ENCODE results near the gene ERC2.

Gene ERC2

DNA sequence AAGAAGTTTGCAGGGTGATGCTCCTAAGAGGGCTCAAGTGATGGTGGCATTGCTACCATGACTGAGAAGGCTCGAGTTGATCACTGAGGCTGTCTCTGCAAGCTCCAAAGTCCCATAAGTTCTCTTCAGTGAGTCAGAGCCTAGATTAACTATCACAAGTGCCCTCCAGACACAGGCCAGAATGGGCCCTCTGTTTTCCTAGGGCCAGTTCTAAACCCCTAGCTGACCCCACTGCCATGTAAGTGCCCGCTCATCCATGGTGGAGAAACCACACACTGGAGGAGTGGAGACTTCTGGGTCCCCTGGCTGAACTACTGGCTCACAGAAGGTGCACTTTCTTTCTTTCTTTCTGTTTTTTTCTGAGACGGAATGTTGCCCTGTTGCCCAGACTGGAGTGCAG, 893.6 kb downstream of the ERC2 start:
- TF ChIP-seq, protein P1, sequence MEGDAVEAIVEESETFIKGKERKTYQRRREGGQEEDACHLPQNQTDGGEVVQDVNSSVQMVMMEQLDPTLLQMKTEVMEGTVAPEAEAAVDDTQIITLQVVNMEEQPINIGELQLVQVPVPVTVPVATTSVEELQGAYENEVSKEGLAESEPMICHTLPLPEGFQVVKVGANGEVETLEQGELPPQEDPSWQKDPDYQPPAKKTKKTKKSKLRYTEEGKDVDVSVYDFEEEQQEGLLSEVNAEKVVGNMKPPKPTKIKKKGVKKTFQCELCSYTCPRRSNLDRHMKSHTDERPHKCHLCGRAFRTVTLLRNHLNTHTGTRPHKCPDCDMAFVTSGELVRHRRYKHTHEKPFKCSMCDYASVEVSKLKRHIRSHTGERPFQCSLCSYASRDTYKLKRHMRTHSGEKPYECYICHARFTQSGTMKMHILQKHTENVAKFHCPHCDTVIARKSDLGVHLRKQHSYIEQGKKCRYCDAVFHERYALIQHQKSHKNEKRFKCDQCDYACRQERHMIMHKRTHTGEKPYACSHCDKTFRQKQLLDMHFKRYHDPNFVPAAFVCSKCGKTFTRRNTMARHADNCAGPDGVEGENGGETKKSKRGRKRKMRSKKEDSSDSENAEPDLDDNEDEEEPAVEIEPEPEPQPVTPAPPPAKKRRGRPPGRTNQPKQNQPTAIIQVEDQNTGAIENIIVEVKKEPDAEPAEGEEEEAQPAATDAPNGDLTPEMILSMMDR (IDR thresholded peaks at IDR 0.05; ENCODE audit: low read depth, low read length) = no peak
- no peak overlapping the region for H3K4me3 ChIP-seq (ENCODE audit: low read depth, low read length)

DNA sequence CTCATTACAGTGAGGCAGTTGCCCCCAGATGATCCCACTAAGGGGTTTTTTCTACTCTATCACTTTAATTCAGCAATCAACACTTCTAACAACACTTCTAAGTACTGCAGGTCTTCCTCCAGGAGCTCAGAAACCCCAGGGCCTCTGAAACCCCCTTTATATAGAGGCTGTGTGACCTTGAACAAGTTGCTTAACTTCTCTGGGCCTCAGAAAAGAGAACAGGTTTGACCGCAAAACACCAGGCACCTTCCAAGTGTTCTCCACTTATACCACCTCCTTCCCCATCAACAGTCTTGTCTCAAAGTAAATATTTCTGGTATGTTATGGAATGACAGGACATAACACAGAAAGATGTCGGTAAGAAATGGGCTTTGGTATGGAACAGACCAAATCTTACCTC, 895.5 kb downstream of the ERC2 start:
- no peak overlapping the region for H3K4me3 ChIP-seq (ENCODE audit: low read depth, low read length)
- TF ChIP-seq, protein P1 (IDR thresholded peaks at IDR 0.05; ENCODE audit: low read depth, low read length) = no peak

DNA sequence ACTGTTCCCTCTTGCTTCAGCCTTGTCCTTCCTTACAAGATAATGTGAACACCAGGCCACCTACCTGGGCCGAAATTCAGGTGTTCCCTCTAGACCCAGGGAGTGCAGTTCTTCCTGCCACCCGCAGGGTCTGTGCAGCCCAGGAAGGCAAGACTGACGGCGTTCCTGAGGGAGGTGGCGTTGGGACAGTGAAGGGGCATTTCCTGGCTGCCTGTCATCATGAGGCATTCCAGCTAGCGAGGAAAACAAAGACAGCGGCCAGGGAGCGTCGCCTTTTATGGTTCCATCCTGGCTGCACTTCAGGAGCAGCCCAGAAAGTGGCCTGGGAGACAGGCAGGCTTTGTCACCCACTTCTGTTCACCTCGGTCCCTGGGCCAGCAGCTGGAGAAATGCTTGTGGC, 896.4 kb downstream of the ERC2 start:
- TF ChIP-seq, protein P1 (IDR thresholded peaks at IDR 0.05; ENCODE audit: low read depth, low read length) = peak; percentile 29

DNA sequence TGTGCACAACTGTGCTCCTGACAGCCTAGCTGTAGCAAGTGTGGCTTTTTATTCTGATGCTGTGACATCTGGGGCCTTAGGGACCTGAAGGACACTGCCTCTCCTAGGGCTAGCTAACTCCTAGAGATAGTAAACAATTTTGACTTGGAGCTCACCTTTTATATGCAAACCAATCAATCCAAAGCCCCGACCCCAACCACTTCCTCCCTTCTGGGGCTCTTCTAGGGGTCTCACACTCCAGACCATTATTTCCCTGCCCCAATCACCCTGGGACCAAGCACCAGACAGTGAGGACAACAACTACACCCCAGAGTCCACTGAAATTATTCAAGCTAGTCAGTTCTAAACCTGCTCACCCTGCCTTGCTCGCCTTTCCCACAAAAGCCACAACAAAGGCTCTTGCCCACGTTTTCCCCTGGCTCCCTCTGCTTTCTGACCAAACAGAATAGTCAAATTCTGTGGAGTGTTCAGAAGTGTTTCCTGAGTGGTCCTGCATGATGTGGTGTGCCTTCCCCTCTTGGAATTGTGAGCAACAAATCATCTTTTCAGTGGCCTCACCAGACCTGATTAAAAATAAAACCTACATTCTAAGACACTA, 897.0 kb downstream of the ERC2 start:
- H3K4me3 ChIP-seq (ENCODE audit: low read depth, low read length) = no peak overlapping the region
- TF ChIP-seq, protein P1 (IDR thresholded peaks at IDR 0.05; ENCODE audit: low read depth, low read length) = no peak

More for the DNA sequence above, 896.4 kb downstream of the ERC2 start:
- no peak overlapping the region for H3K4me3 ChIP-seq (ENCODE audit: low read depth, low read length)

DNA sequence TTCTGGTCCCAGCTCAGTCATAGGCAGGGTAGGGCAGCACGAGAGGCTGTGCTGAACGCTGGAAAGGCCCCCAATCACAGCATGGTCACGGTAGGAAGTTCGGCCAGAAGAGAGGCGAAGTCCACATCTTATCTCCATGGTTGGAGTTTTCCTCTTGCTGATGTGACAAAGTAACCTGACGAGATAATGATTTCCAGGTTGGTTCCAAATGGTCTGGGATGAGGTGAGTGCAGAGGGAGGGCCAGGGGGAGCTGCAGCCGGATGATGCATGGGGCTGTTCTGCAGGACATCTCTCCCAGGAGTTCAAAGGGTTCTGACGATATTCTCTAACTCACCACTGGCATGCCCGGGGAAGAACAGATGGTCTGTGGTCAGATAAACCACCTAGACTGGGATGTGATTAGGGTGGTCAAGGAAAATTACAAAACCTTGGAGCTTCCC, 898.0 kb downstream of the ERC2 start:
- no peak overlapping the region for H3K4me3 ChIP-seq (ENCODE audit: low read depth, low read length)
- TF ChIP-seq, protein P1 (IDR thresholded peaks at IDR 0.05; ENCODE audit: low read depth, low read length) = no peak

DNA sequence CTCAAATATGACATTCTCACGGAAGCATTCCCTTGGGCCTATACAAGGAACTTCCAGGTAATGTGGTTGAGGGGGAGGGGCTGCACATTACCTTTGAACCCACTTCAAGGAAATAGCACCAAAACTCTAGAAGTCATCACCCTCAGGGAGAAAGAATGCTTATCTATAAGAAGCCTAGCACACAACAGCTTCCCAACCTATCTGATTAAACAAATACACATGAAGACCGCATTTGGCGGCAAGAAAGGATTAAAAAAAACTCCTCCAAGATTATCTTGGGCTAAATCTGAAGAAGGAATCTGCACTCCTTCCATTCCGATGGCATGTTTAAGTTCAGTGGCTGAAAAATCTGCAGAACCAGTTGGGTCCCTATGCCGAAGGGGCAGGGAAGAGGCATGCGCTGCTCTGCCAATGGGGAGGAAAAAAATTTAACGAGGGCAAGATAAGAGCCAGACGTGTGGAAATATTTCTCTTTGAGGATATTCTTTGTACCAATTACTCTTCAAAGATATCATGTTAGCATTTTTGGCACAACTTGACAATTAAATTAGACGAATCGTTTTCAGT, 899.2 kb downstream of the ERC2 start:
- TF ChIP-seq, protein P1 (IDR thresholded peaks at IDR 0.05; ENCODE audit: low read depth, low read length) = no peak

DNA sequence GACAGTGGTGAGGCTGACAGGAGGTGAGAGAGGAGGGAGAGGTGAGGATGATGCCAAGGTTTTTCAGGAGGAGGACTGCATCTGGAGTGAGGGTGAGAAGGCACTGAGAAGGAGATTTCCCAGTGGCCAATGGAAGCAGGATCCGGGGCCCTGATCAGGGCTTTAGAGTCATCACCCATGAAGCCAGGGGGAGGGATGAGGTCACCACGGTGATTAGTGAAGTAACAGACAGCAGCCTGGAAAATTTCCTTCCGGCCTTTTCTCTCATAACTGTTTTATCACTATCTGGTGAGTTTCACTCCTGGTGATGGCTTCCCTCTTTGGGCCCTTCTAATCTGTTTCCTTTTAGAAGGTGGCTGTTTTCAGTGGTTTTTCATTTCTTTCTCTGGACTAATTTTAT, 900.7 kb downstream of the ERC2 start:
- no peak overlapping the region for H3K4me3 ChIP-seq (ENCODE audit: low read depth, low read length)
- TF ChIP-seq, protein P1 (IDR thresholded peaks at IDR 0.05; ENCODE audit: low read depth, low read length) = no peak

More for the DNA sequence above, 899.2 kb downstream of the ERC2 start:
- no peak overlapping the region for H3K4me3 ChIP-seq (ENCODE audit: low read depth, low read length)

Measured in WI38 (cell line).